BE2C (cell line): ENCODE measurements around the gene MTX1.

Experiments
- DNase-seq: peaks from one replicate; pipeline ENCODE4 v3.0.0-alpha.2; 2020
- H3K27me3 ChIP-seq: fragments of 250-450 bp; sonication (Bioruptor Pico); 2 replicates; pipeline ENCODE4 v1.5.1; 2020; ENCODE audit warnings: mild to moderate bottlenecking
- H3K36me3 ChIP-seq: fragments of 250-450 bp; sonication (Bioruptor Pico); 2 replicates; pipeline ENCODE4 v1.5.1; 2020; ENCODE audit warnings: mild to moderate bottlenecking
- H3K4me1 ChIP-seq: fragments of 250-450 bp; sonication (Bioruptor Pico); 2 replicates; pipeline ENCODE4 v1.5.1; 2020
- H3K4me3 ChIP-seq: 2 replicates; pipeline ENCODE4 v1.5.1; 2011; ENCODE audit warnings: low read depth, low read length
- H3K9me3 ChIP-seq: fragments of 250-450 bp; sonication (Bioruptor Pico); 2 replicates; pipeline ENCODE4 v1.5.1; 2020
- CTCF ChIP-seq: IDR thresholded peaks from 2 replicates; pipeline ENCODE4 v1.5.1; 2012; ENCODE audit warnings: mild to moderate bottlenecking, low read depth, low read length

Gene MTX1

GRCh38 chr1:155170101-155170785, 38.3 kb upstream of the MTX1 start:
- no peak for TF ChIP-seq CTCF
- H3K36me3 ChIP-seq: no peaks in the 10 kb centered on the region

GRCh38 chr1:155170806-155171205, 37.7 kb upstream of the MTX1 start:
- H3K4me1 ChIP-seq: peaks cover 13% of the 10 kb centered on the region
- no peak for TF ChIP-seq CTCF
- no peak for DNase-seq

More at GRCh38 chr1:155170101-155170785, 38.3 kb upstream of the MTX1 start:
- Histone ChIP-seq H3K4me3 (no peak overlapping the region), H3K9me3 (no peaks in the 10 kb centered on the region), H3K27me3 (no peaks in the 10 kb centered on the region), H3K4me1 (peaks cover 8% of the 10 kb centered on the region)
- DNase-seq: no peak

DNA sequence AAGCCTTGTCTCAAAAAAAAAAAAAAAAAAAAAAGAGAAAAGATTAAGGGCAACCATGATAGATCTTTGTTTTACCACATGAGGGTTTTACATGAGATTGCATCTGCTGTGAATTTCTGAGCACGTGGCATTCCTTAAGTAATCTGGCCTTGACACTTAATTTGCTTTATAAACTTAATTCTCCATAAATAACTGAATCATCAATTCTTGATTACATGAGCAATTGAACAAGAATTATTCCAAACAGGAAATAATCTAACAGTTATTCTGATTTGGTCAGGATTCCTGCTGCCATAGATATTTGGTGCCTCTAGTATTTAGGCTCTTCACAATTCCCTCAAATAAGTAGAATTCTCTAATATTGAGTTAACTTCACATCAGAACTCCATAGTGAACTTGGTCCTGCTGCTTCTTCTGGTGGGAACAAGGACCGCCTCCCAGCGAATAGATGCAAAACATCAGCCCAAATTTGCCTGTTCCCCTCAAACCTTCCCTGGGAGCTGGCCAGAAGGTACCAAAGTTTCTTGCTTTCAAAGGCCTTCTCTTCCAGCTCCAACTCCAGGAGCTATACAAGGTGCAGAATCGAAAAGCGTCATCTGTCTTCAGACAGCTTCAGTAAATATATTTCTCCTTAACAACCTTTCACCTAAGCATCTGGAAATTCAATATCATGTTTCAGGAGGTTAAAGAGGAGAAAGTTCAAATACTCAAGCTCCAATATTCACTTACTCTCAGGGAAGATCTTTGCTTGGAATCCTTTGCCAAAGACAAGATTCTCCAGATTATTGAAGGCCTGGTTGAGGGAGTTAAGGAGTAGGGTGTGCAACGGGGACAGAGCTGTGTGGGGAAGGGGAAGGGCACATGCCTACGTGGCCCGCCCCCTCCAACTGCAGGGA, 36.4 kb upstream of the MTX1 start:
- peaks cover 14% of the 10 kb centered on the region for H3K4me1 ChIP-seq
- H3K4me3 ChIP-seq: peak overlapping the region; percentile 90
- no peak for DNase-seq
- H3K27me3 ChIP-seq: no peaks in the 10 kb centered on the region
- no peak for TF ChIP-seq CTCF
- no peaks in the 10 kb centered on the region for H3K9me3 ChIP-seq
- peaks cover 5% of the 10 kb centered on the region for H3K36me3 ChIP-seq

More at GRCh38 chr1:155170806-155171205, 37.7 kb upstream of the MTX1 start:
- Histone ChIP-seq H3K27me3 (no peaks in the 10 kb centered on the region), H3K9me3 (no peaks in the 10 kb centered on the region), H3K4me3 (no peak overlapping the region), H3K36me3 (no peaks in the 10 kb centered on the region)

GRCh38 chr1:155172732-155173477, 35.6 kb upstream of the MTX1 start, which contains the start of gene KRTCAP2:
Gene KRTCAP2, minus strand, starts transcription at chr1:155173304. Its CDS starts 80 bp downstream, at chr1:155173224.
- no peaks in the 10 kb centered on the region for H3K9me3 ChIP-seq
- H3K4me3 ChIP-seq: peak within 1 kb of the TSS; percentile 90
- DNase-seq: peak; percentile 95
- TF ChIP-seq CTCF: peak; percentile 94
- H3K4me1 ChIP-seq: peaks cover 14% of the 10 kb centered on the region
- no peaks in the 10 kb centered on the region for H3K27me3 ChIP-seq
- H3K36me3 ChIP-seq: peaks cover 14% of the 10 kb centered on the region

DNA sequence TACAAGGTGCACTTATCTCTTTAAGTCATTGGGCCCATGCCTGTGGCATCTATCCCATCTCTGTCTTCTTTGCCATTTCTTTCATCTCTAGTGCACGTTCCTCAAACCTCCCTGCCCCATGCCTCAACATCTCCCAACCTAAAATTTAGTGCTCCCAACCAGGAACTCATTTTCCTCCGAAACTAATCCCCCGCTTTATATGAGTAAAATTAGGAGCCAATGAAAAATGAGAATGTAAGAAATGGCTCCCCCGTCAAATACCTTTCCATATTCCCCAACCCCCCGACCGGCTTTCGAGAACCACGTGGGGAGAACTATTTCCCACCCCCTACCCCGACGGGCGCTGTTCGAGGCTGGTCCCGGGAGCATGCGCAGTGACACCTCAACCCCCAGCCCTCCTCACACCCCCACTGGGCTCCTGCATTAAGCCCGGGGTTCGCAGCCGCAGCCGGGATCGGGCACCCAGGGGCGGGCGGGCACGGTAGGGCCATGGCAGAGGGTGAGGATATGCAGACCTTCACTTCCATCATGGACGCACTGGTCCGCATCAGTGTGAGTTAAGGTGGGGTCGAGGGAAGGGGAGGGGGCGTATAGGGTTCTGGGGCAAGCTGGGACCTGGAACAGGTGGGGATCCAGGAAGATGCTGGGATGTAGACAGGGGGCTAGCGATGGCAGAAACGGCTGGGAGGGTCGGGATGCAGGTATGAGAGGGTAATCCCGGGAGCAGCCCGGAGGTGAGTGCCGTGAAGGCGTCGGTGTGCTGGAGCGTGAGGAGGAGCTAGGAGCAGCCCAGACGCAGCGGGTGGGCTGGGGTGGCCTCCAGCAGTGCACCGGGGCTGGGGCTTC, 34.8 kb upstream of the MTX1 start, which contains the start of gene TRIM46:
Gene TRIM46 (plus strand): TSS at position 372 of the 846 bp plus-strand sequence. CDS start 118 bp downstream, at position 490.
- peaks cover 19% of the 10 kb centered on the region for H3K36me3 ChIP-seq
- H3K4me1 ChIP-seq: peaks cover 14% of the 10 kb centered on the region
- H3K4me3 ChIP-seq: peak within 1 kb of the TSS; percentile 90
- no peaks in the 10 kb centered on the region for H3K9me3 ChIP-seq
- DNase-seq: peak; percentile 64
- no peaks in the 10 kb centered on the region for H3K27me3 ChIP-seq
- TF ChIP-seq CTCF: no peak
